NCI-H748 (cell line): ENCODE results near the gene CD96.
"Not testable (repeated sequence)": the region's sequence is repeated elsewhere in the genome, so short reads cannot be mapped to it uniquely, and the experiment has no call there.

ENCODE experiments used
- DNase-seq: peaks from one replicate; lab custom pipeline; 2025; ENCODE audit not compliant: unreplicated experiment; lab: John Stamatoyannopoulos, UW

Gene CD96

DNA sequence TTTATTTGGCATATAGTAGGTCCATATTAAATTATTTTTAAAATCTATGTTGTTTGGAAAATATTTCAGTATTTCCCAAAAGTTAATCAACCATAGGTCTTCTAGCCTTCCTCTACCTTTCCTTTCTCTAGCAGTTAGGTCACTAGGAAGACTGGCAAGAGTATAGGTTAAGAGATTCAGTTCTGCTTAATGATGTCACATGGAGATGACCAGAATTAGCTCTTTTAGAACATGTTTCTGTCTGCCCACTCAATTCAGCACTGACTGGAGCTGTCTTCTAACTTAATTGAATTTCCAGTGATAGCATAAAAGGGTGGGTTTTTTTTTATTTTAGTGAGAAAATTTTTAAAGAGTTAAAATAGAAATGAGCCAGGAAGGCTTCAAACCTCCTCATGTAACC is 76.9 kb downstream of the CD96 start:
- DNase-seq = no peak

DNA sequence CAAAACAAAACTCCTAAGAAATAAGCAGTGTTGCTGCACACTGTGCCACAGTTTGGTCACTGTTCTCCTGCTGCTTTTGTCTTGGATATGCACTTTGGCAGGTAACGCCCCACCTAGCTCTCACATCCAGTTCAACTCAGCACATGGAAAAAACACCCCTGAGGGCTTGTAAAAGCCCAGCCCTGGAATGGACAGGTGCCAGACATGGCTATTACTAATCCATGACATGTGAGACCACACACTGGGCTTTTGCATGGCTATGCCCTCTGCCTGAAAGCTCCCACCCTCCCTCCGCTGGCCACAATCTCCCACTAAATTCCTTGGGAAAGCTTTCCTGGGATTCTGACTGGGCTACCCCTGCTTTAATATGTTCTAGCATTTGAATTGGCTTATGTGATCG is 77.8 kb downstream of the CD96 start:
- DNase-seq = peak; percentile 14

DNA sequence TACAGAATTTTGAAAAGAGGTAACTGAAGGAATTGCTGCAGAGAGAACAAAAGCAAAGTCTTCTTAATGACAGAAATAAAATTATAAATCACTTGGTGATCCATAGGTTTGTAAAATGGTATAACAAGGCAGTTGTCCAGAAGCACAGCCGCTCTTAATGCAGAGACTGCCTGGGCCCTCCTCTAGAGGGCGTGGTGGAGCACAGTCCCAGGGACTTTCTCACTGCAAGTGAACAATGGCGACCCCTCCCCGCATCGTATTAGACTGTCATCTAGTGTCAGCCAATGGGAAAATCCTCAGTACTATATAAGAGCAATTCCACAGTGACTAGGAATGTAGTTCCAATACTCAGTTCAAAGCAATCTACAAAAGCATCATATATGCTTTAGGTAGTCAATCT is 79.5 kb downstream of the CD96 start:
- DNase-seq = peak; percentile 10

DNA sequence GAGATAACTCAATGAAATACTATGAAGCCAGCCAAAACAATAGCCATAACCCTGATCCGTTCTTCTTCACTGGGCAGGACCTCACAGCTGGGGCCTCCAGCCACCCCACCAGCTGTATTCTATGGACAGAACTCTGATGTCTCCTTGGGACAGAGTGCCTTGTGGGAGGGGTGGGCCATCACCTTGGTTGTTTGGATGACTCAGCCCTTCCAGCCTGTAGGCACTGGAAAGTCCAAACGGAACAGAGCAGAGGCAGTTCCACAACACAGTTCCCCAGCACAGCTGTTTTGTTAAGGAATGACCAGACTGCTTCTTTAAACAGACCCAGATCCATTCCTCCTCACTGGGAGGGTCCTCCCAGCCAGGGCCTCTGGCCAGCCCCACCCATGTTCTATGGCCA is 85.1 kb downstream of the CD96 start:
- no peak for DNase-seq

DNA sequence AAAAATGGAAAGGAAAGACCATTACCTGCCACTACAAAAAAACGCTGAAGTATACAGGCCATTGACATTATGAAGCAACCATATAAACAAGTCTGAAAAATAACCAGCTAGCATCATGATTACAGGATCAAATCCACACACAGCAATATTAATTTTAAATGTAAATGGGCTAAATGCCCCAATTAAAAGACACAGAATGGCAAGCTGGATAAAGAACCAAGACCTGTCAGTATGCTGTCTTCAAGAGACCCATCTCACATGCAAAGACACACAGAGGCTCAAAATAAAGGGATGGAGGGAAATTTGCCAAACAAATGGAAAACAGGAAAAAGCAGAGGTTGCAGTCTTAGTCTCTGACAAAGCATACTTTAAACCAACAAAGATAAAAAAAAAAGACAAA is 87.0 kb downstream of the CD96 start:
- not testable (repeated sequence) for DNase-seq

DNA sequence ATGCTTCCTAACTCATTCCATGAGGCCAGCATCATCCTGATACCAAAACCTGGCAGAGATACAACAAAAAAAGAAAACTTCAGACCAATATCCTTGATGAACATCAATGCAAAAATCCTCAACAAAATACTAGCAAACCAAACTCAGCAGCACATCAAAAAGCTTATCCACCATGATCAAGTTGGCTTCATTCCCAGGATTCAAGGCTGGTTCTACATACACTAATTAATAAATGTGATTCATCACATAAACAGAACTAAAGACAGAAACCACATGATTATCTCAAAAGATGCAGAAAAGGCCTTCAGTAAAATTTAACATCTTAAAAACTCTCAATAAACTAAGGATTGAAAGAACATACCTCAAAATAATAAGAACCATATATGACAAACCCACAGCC is 88.6 kb downstream of the CD96 start:
- DNase-seq = not testable (repeated sequence)

DNA sequence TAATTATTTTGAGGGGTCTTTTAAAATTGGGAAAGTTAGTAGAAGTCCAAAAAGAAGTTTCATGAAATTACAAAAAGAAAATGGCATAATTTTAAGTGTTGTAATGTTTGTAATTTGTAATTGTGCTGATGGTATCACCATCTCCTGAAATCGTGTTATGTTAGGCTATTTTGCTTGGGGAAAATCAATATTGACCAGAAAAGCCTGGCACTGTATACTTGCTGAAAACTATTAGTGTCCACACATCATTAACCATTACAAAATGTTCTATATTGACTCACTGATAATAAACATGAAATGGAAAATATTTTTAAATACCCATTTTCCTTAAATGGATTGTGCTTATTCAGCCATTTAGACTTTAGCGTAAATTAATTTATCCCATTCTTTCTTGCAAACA is 93.4 kb downstream of the CD96 start:
- no peak for DNase-seq

DNA sequence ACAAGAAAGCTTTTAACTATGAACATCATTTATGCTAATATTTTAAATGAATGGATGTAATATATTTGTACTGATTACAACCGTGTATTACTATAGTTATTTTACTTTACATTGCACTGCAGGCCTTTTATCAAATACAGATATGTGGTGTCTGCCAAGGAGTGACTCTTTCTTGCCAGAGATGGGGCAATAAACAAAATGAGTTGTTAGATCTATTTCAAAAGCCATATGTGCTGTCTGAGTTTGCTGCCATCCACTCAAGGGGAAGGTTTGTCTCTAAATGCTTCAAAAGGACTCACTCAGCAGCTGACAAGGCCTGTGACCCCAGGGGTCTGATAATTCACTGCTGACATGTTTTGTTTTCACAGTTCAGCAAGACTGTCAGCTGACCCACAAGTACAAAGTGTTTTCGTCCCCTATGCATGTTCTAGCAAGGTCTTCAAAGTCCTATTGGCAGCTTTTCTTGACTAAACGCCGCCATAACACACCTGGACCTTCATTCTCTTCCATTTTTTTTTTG is 94.4 kb downstream of the CD96 start:
- DNase-seq = no peak

DNA sequence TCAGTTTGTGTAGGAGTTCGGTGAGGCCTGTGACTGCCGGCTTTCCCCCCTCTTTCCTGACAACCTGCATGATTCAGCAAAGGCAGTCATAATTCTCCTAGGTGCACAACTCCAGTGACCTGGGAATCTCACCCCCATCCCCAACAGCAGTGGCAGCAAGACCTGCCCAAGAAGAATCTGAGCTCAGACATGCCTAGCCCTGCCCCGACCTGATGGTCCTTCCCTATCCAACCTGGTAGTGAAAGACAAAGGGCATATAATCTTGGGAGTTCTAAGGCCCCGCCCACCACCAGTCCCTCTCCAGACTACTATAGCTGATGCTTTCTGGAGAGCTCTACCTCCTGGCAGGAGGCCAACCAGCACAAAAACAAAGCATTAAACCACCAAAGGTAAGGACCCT is 97.3 kb downstream of the CD96 start:
- DNase-seq = no peak

DNA sequence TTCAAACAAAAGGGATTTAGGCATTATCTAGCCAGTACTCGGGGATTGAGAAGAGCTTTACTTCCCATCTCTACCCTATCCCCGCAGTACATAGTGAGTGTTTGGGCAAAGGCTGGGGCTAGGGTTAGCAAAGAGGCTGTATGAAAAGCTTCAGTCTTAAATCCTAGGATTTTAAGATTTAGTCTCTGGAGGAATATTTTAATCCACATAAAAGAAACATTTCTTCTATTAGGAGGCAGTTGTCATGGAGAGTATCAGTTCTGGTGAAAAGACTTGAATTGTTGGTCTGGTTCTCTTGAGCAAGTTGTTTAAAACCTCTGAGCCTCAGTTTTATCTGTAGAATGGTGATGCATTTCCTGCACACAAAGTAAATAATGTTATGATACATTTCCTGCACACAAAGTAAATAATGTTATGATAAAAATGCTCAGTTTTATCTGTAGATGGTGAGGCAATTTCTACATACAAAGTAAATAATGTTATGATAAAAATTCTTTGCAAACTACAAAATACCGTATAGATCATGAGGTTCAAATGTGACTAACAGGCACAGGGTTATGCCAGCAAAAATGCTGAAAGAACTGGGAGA is 107.1 kb downstream of the CD96 start:
- no peak for DNase-seq

DNA sequence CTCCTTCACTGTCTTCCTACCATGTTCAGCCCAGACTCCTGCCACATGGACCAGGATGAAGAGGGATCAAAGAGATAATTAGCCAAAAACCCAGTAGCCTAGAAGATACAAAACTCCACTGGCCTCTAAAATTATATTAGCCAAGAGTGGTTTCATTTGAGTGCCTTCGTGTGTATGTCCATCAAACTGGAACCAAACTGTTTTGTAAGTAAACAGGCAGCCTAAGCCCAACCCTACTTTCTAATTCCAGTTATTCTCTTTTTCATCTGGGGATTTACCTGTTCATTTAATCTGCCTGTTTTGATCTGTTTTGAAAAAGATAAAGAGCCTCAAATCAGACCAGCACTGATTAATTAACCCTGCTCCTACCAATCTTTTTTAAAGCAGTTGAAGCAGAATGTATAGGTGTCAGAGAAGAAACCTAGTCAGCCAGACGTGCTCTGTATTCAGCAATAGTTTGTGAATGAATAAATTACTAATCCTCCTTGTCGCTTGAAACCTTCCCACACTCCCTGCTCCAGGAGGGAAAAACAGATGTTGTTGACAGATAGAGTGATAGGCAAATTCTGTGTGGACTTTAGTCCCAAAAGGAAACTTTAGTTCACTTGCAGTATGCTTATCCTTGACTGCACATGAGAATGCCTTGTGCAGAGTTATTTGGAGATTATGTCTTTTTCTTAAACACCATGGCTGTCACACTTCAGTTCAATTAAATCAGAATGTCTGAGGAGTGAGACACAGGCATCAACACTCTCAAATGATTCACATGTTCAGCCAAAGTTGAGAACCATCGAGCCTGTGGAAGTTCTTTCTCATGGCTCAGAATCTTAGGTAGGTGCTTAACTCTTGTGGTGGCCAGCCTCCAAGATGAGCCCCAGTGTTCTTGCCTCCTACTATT is 108.6 kb downstream of the CD96 start:
- no peak for DNase-seq

DNA sequence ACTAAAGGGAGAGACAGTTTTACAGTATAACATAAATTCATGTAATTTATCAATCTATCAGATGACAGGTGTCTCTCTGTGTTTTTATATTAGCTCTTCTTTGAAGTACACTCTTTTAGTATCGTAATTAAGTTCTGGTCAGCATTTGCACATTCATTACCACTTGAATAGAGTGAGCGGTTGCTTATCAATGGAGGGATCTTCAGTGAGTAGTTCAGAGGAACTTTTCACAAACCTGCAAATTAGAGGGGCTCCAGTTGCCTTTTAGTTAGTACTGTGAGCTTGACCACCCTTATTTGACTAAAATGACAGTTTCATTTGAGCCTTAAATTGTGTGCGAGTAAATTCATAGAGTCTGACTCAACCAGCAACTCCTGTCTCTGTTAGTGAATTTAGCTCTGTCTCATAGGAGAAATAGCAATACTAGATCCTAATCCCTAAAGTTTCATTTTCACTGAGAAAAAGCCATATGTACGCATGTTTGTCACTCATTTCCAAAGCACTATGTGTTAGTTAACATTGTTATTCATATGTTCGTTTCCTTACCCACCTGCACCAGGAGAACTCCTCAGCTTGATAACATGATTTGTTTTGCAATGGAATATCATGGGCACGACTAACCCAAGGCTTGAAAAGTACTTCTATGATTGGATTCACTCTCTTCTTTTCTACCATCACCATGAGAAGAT is 110.6 kb downstream of the CD96 start:
- no peak for DNase-seq

DNA sequence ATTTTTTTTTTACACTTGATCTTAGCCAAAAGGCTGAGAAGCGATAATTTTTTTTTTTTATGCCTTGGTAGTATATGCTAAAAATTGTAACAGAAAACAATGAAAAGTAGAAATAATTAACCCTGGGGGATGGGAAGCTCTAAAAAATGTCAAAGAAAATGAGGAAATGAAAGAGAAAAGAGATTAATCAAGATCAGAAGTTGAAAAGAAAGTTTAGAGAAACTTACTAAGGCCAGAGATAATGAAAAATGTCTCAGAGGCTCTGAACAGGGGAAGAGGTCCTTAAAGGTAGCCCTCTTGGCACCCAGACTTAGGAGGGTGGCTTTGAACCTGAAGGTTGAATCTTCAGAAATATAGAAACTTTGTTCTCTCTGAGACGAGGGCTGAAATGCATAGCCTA is 111.8 kb downstream of the CD96 start:
- no peak for DNase-seq

DNA sequence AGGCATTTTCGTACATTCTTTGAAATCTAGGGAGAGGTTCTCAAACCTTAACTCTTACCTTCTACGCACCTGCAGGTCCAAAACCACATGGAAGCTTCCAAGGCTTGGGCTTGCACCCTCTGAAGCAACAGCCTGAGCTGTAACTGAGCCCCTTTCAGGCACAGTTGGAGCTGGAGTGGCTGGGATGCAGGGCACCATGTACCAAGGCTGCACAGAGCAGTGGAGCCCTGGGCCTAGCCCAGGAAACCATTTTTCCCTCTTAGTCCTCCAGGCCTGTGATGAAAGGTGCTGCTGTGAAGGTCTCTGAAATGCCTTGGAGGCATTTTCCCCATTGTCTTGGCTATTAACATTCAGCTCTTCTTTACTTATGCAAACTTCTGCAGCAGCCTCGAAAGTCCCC is 120.0 kb downstream of the CD96 start:
- no peak for DNase-seq

DNA sequence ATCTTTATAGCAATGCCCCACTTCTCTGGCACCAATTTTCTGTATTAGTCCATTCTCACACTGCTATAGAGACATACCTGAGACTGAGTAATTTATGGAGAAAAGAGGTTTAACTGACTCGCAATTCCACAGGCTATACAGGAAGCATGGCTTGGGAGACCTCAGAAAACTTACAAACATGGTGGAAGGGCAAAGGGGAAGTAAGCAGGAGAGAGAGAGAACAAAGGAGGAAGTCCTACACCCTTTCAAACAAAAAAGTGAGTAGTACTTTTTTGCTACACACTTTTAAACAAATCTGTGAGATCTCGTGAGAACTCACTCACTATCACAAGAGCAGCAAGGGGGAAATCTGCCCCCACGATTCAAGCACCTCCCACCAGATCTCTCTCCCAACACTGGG is 120.9 kb downstream of the CD96 start:
- no peak for DNase-seq

DNA sequence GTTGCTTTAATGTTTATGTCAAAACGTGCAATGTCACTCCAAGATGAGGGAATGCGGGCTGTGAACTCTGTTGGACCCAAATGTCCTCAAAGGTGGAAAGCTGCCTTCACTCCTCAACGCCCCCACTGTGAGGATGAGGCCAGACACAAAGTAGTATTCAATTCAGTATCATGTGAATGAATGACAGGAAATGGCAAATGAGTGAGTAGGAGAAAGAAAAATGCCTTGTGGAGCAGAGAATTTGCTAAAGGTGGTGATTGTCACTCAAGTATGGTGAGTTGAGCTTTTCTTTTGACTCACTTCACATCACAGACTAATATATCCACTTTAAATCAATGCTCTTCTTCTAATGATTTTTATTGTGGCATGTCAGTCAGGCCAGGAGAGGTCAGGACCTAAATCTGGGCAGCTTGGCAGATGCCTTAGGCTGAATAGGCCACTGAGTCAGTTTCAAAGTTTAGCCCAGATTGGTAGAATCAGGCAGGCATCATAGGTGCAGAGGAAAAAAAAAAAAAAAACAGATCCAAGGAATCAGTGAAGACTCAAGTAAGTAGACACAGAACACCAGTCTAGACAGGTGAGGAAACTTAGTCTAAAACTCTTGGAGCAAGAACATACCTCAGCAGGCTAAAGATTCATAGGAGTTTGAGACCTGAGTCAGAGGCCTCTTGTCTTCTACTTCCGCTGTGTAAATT is 124.2 kb downstream of the CD96 start:
- DNase-seq = no peak

DNA sequence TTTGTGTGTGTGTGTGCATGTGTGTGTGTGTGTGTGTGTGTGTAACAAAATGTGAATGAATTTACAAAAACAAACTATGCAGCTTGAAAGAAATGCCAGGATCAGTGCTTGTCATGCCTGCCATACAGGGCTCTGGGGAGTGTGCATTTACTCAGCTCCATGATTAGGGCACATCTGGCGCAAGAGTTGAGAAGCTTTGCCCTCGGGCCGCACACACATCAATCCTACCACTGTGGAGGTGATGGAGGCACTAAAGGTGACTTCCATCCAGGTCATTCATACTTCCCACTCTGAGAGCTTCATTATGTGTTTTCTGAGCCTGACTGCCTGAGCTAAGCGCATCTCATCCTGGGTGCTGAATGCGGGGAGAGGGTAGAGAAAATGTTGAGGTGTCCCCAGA is 125.2 kb downstream of the CD96 start:
- DNase-seq = no peak

DNA sequence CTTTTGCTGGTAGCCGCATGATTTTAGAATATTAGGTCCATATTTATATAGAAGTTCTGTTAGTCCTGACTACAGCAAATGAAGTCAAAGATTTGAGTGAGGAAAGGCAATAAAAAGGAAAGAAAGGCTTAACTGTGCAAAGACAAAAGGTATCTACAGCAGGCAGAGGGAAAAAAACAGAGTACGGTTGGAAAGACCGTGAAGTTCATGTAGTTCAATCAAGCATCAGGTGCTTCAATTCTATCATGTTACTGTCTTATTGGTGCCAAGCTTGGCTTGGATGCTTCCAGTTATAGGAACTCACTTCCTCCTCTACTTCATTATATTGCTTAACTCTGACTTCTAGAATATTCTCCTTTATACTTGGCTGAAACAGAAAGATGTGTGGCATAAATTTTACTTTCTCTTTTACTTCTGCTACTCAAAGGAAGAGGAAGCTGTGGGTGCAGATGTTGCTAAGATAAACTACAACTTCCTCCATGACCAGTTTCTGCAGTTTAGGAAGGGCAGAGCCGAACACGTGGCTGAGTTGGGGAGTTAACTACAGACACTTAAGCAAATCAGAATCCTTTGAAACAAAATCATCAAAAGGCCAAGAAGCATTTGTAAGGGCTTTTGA is 125.7 kb downstream of the CD96 start:
- no peak for DNase-seq

DNA sequence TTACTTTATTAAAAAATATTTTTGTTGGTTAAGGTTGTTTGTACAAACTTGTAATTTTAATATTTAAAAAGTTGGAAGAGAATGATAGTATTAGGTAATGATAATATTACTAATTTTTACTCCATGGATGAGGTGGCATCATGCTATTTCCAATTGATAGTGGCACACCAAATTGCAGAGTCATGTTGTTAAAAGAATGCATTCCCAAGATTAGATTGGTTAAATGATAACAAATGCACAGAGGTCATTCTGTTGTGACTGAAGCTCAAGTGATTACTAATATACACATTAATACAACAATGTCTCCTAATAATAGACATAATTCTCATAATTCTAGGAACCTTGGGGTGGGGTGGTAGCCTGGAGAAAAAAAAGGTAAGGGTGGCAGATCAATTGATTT is 126.3 kb downstream of the CD96 start:
- no peak for DNase-seq

DNA sequence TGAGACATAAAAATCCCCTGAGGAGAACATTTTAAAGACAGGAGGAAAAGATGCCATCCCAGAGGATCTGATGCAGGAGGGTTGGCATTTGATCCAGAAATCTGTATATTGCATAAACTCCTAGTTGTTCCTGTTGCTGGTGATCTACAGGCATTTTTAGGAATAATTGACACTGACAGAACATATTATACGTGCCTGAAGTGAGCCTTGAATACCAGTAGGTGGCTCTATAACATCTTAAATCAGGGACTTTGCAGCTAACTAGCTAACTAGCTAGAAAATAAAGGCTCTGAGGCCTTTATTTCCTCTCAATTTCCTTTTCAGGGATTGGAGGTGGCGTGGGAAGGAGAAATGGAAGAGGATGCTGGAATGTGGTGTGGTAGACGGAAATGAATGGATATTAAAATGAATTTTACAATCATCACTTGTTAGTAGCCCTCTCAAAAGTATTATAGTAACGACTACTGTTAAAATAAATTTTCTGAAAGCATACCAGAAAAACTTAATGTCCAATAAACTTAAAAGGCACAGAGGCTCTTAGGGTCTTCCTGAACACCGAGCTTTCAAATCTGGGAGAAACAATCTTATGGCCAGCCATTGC is 127.0 kb downstream of the CD96 start:
- peak; percentile 69 for DNase-seq
